Kidney epithelial cell (primary cell): ENCODE measurements around the gene CLSTN2. TPM values are rescaled to one million over a fixed set of nuclear protein-coding genes. Genes with fewer than 3 reads are reported as not detected.

Experiments used
- DNase-seq: peaks from one replicate; pipeline ENCODE4 v3.0.0-alpha.2; 2010; ENCODE audit warnings: low read depth
- H3K27me3 ChIP-seq: 2 replicates; pipeline ENCODE4 v1.6.0; 2011; ENCODE audit warnings: low read length; ENCODE audit not compliant: control insufficient read depth, insufficient read depth
- H3K36me3 ChIP-seq: 2 replicates; pipeline ENCODE4 v1.5.1; 2011; ENCODE audit warnings: low read length; ENCODE audit not compliant: control insufficient read depth, insufficient read depth
- H3K4me3 ChIP-seq: 2 replicates; pipeline ENCODE4 v1.5.1; 2011; ENCODE audit warnings: low read depth, mild to moderate bottlenecking, control low read depth, low read length
- total RNA-seq: library from RNA; depleted of rRNA; stranded (reverse); fragments of >200 nt; gene quantifications from 2 replicates; pipeline ENCODE4 v1.2.3, GENCODE V29; 2015
- TF ChIP-seq, protein P1 (sequence below): IDR thresholded peaks from 2 replicates; pipeline ENCODE4 v1.5.1; 2011; ENCODE audit warnings: mild to moderate bottlenecking, moderate library complexity, low read length, control low read depth, inconsistent platforms; ENCODE audit not compliant: insufficient read depth, poor library complexity, severe bottlenecking

The CLSTN2 gene
- total RNA-seq, 1 donor from 2014 or later: 10.9 TPM

- no peak for DNase-seq
- TF ChIP-seq, protein P1, sequence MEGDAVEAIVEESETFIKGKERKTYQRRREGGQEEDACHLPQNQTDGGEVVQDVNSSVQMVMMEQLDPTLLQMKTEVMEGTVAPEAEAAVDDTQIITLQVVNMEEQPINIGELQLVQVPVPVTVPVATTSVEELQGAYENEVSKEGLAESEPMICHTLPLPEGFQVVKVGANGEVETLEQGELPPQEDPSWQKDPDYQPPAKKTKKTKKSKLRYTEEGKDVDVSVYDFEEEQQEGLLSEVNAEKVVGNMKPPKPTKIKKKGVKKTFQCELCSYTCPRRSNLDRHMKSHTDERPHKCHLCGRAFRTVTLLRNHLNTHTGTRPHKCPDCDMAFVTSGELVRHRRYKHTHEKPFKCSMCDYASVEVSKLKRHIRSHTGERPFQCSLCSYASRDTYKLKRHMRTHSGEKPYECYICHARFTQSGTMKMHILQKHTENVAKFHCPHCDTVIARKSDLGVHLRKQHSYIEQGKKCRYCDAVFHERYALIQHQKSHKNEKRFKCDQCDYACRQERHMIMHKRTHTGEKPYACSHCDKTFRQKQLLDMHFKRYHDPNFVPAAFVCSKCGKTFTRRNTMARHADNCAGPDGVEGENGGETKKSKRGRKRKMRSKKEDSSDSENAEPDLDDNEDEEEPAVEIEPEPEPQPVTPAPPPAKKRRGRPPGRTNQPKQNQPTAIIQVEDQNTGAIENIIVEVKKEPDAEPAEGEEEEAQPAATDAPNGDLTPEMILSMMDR: no peak
- H3K27me3 ChIP-seq: no peaks in the 10 kb centered on the region
- no peaks in the 10 kb centered on the region for H3K36me3 ChIP-seq
- no peak overlapping the region for H3K4me3 ChIP-seq
Observed at GRCh38 chr3:140199743-140200142, 264.8 kb downstream of the CLSTN2 start.

- TF ChIP-seq, protein P1: no peak
Observed at GRCh38 chr3:140203510-140203909, 268.5 kb downstream of the CLSTN2 start.

DNA sequence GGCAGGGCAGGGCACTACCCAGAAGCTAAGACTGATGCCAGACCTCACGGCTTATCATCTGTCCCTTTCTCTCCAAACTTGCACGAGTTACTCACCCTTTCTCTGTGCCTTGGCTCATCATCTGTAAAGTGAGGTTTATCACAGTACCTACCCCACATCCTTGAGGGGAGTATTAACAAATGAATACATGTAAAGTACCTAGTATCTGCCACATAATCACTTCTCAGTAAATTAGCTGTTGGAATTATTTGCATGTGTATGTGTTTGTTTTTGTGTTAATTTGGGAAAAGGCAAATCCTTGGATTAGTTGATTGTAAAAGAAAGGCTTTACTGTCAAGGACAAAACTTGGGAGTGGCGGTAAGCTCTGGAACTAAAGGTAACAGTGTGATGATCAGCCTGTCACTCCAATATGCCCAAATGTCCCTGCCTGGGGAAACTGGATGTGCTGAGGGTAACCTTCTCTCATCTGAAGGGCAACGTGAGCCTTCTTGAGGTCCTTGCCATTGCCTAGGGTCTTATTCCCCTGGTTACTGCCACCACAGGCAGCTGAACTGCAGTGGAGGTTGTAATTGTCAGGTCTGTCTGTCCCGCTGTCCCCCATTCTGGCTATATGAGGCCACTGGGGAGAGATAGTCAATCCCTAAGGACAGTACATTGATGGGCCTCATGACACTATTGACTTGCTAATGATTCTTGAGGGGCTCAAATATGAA is 269.4 kb downstream of the CLSTN2 start:
- Histone ChIP-seq H3K4me3 (no peak overlapping the region), H3K36me3 (no peaks in the 10 kb centered on the region), H3K27me3 (no peaks in the 10 kb centered on the region)
- DNase-seq: no peak
- TF ChIP-seq, protein P1: no peak

More at GRCh38 chr3:140203510-140203909, 268.5 kb downstream of the CLSTN2 start:
- Histone ChIP-seq H3K36me3 (no peaks in the 10 kb centered on the region), H3K4me3 (no peak overlapping the region), H3K27me3 (no peaks in the 10 kb centered on the region)
- no peak for DNase-seq

DNA sequence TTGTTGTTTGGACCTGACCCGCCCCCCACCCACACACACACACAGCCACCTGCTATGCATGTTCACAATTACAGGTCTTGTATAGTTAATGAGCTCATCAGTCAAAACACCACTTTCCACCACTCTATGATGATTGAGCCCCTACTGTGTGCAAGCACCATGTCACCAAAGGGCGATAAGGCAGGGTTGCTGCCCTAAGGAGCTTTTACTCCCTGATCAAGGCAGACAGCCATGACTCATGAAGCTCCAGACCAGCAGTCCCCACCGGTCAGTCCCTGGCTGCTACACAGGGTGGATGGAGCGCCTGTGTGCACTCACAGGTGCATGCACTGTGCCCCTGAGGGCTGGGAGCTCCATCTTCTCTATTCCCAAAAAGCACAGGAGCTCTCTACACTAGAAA is 270.6 kb downstream of the CLSTN2 start:
- Histone ChIP-seq H3K4me3 (no peak overlapping the region), H3K36me3 (no peaks in the 10 kb centered on the region), H3K27me3 (no peaks in the 10 kb centered on the region)
- TF ChIP-seq, protein P1: no peak
- no peak for DNase-seq

DNA sequence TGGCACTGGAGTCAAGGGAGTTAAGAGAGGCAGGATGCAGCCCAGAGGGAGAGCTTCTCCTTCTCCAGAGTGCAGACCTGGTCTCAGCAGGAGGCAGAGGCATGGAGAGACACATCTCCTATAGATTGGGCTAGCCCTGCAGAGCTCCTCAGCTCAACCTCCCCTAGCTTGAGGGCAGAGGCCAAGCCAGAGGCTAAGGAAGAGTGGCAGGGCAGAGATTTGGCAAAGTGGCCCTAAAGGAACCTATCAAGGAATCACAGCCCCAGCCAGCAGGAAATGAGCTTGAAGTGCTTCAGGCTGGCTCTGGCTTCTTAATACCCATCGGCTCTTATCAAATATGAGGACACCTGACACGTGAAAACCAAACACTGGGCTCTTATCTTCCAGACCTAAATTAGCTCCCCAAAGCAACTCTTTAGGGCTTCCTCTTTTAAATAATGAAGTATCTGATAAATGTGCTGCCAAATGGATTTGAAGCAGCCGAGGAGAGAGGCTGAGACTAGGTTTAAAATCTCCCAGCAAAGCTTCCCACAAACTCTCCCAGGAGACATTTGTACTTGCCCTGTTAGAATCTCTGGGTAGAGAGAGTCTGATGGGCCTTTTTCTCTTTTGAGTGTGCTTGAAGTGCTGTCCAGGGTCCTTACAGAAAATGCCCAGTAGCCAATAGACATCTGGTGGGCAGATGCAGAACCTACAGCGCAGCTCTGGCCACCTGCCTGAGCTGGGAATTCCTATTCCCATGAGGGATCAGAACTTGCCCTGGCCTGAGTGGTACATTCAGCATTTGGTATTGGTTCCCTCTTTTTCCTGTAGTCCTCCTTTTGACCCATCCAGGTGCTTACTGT is 271.4 kb downstream of the CLSTN2 start:
- Histone ChIP-seq H3K27me3 (no peaks in the 10 kb centered on the region), H3K36me3 (no peaks in the 10 kb centered on the region), H3K4me3 (no peak overlapping the region)
- TF ChIP-seq, protein P1: peak; percentile 53
- no peak for DNase-seq
